Ishikawa (cell line): Measurements from ENCODE around the gene RNF213.

ENCODE experiments used
- EP300 ChIP-seq: IDR thresholded peaks from 2 replicates; pipeline ENCODE4 v1.6.1; 2012; ENCODE audit warnings: borderline replicate concordance
- TF ChIP-seq, protein P1 (sequence below): IDR thresholded peaks from 2 replicates; pipeline ENCODE4 v1.6.1; 2012; ENCODE audit warnings: low read depth, mild to moderate bottlenecking

DNA sequence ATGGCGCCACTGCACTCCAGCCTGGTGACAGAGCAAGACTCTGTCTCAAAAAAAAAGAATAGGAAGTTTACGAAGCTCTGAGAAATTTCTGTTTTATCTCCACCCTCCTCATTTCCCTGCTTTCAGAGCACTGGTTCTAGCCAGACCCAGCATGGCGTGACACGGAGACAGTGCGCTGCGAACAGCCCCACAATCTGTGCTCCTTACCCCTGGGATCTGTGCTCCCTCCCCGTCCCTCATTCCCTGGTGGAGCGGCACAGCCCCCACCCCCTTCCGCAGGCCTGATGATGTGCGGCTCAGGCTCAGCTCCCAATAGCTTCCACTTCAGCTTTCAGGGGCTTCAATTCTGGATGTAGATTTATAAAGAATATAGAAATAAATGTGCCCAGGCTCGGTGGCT, 98.2 kb downstream of the RNF213 start:
- TF ChIP-seq EP300, result no peak
- TF ChIP-seq, protein P1, sequence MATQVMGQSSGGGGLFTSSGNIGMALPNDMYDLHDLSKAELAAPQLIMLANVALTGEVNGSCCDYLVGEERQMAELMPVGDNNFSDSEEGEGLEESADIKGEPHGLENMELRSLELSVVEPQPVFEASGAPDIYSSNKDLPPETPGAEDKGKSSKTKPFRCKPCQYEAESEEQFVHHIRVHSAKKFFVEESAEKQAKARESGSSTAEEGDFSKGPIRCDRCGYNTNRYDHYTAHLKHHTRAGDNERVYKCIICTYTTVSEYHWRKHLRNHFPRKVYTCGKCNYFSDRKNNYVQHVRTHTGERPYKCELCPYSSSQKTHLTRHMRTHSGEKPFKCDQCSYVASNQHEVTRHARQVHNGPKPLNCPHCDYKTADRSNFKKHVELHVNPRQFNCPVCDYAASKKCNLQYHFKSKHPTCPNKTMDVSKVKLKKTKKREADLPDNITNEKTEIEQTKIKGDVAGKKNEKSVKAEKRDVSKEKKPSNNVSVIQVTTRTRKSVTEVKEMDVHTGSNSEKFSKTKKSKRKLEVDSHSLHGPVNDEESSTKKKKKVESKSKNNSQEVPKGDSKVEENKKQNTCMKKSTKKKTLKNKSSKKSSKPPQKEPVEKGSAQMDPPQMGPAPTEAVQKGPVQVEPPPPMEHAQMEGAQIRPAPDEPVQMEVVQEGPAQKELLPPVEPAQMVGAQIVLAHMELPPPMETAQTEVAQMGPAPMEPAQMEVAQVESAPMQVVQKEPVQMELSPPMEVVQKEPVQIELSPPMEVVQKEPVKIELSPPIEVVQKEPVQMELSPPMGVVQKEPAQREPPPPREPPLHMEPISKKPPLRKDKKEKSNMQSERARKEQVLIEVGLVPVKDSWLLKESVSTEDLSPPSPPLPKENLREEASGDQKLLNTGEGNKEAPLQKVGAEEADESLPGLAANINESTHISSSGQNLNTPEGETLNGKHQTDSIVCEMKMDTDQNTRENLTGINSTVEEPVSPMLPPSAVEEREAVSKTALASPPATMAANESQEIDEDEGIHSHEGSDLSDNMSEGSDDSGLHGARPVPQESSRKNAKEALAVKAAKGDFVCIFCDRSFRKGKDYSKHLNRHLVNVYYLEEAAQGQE, result no peak
